ENCODE results near the gene PARD6A.

The PARD6A gene

GRCh38 chr16:67660564-67661028 lies at the start of gene PARD6A:
Gene PARD6A, plus strand, starts transcription at chr16:67660960. Its CDS starts 79 bp downstream, at chr16:67661039.
- peak; percentile 94 for DNase-seq

- DNase-seq = no peak
Observed at GRCh38 chr16:67613808-67614207, 47.0 kb upstream of the PARD6A start.

DNA sequence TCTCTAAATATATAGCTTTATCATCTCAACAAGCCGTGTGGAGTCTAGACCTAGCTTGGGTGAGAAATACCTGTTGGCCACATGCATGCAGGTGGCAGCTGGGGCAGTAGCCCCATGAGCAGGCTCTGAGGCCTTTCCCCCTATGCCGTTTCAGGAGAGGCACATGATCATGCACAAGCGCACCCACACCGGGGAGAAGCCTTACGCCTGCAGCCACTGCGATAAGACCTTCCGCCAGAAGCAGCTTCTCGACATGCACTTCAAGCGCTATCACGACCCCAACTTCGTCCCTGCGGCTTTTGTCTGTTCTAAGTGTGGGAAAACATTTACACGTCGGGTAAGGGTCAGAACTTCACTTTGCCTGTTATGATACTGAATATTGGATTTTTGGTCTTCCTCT lies 32.5 kb upstream of the PARD6A start:
- DNase-seq = no peak

DNA sequence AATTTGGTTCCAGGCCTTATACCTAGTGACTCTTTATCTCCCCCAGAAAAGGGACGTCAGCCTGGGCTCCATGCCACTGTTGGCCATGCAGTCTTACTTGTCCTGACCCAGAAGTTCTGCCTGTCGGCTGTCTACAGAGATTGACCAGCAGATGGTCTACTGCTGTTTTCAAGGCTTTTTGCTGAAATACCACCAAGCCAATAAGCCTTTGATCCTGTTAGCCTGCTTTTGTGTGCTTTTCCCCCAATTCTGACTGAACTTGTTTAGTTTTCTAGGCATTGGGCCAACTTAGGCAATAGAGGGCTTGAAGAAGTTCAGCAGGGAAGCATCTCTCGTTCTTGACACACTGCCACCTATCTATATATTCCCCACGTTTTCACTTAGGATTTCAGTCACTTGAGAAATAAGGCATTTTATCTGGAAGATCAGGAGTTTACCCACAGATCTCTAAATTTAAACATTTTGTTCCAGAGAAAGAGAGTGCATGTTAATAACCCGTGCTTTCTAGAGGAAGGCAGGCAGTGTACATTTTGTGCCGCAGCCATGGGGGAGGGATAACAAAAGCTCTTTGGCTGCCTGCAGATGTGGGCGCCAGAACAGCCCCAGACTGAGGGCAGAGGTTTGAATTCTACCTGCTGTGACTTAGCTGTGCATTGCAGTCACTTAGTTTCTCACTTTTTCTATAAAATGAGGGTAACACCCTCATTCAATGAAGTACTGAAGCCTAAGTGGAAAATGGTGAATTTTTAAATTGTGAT lies 28.2 kb upstream of the PARD6A start:
- no peak for DNase-seq

GRCh38 chr16:67636713-67637112 lies 24.0 kb upstream of the PARD6A start:
- no peak for DNase-seq

DNA sequence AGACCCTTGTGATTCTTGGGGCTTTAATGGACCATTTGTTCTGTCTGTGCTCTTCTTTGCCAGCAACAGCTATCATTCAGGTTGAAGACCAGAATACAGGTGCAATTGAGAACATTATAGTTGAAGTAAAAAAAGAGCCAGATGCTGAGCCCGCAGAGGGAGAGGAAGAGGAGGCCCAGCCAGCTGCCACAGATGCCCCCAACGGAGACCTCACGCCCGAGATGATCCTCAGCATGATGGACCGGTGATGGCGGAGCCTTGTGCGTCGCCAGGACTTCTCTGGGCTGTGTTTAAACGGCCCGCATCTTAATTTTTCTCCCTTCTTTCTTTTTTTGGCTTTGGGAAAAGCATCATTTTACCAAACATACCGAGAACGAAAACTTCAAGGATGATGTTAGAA lies 23.1 kb upstream of the PARD6A start:
- DNase-seq = no peak

GRCh38 chr16:67641779-67642708 lies 18.7 kb upstream of the PARD6A start:
- no peak for DNase-seq

DNA sequence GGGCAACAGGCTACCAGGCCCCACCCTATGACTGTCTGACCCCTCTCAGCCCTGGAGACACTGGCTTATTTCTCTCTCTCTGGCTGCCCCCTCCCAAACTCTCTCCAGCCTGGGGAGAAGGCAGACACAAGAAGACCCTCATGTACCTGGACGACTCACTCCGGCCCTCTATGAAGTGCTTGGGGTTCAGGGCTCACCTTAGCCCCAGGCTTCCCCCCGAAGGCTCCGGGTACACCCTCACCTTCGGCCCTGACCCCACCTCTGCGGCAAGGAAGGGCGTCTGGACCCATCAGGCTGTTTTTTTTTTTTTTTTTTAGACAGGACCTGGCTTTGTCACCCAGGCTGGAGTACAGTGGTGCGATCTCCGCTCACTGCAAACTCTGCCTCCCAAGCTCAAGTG lies 16.7 kb upstream of the PARD6A start:
- no peak for DNase-seq

GRCh38 chr16:67645397-67646121 lies 15.2 kb upstream of the PARD6A start:
- no peak for DNase-seq

- no peak for DNase-seq
Observed at GRCh38 chr16:67647111-67647651, 13.6 kb upstream of the PARD6A start.

DNA sequence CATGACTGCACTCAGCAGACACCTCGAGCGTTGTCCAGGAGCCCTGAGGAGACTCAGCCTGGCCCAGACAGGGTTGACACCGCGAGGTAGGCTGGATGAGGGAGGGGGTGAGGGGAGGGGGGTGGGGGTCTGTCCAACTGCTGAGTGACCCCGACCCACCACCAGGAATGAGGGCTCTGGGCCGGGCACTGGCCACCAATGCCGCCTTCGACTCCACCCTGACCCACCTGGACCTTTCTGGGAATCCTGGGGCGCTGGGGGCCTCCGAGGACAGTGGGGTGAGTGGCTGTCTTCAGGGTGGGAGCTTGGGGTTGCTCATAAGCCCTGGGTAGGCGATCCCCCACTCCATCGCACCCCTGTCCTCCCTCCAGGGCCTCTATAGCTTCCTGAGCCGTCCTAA lies 13.1 kb upstream of the PARD6A start:
- DNase-seq = no peak

DNA sequence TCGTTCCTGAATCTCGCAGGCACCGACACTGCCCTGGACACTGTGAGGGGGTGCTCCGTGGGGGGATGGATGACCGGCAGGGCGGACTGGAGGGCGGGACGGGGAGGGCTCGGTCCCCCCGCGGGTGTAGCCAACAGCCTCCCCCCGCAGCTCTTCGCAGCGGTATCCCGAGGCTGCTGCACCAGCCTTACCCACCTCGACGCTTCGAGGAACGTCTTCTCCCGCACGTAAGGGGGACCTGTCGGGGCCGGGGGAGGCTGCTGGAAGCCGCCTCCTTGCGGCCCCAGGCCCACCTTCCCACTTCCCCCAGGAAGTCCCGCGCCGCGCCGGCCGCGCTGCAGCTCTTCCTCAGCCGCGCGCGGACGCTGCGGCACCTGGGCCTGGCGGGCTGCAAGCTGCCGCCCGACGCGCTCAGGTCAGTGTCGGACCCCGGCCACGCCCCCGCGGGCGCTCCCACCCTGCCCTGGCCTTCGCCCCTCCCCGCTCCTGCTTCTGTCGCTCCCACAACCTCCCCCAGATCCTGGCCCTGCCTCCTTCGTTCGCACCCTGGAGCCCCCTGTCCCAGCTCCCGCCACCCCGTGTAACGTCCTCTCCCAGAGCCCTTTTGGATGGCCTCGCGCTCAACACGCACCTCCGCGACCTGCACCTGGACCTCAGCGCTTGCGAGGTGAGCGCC lies 12.5 kb upstream of the PARD6A start:
- no peak for DNase-seq

GRCh38 chr16:67648764-67649407 lies 11.9 kb upstream of the PARD6A start:
- DNase-seq = no peak

DNA sequence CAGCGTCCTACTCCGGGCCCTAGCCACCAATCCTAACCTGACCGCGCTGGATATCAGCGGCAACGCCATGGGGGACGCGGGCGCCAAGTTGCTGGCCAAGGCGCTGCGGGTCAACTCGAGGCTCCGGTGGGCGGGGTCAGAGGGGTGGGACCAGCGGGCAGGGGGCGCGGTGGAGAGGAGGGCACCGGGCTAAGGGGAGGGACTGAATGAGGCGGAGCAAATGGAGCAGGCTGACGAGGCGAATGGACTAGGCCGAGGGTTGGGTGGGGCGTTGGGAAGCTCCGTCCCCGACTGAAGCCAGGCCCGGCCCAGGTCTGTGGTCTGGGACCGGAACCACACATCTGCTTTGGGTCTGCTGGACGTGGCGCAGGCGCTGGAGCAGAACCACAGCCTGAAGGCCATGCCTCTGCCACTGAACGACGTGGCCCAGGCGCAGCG lies 11.2 kb upstream of the PARD6A start:
- DNase-seq = no peak

- no peak for DNase-seq
Observed at GRCh38 chr16:67650023-67650422, 10.7 kb upstream of the PARD6A start.

GRCh38 chr16:67651039-67651438 lies 9.7 kb upstream of the PARD6A start:
- DNase-seq = no peak

DNA sequence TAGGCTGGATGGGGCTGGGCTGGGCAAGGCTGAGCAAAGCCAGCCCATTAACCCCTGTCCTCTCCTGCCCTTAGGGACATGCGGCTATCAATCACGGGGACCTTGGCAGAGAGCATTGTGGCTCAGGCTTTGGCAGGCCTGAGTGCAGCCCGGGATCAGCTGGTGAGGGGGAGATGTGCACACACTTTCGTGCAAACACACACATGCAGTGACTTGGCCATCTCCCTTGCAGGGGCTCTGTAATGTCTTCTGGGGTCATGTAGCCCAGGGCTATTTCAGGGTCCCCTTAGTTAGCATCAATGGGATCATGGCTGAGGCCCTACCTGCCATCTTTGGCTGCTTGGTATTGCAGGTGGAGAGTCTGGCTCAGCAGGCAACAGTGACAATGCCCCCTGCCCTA lies 8.9 kb upstream of the PARD6A start:
- no peak for DNase-seq

DNA sequence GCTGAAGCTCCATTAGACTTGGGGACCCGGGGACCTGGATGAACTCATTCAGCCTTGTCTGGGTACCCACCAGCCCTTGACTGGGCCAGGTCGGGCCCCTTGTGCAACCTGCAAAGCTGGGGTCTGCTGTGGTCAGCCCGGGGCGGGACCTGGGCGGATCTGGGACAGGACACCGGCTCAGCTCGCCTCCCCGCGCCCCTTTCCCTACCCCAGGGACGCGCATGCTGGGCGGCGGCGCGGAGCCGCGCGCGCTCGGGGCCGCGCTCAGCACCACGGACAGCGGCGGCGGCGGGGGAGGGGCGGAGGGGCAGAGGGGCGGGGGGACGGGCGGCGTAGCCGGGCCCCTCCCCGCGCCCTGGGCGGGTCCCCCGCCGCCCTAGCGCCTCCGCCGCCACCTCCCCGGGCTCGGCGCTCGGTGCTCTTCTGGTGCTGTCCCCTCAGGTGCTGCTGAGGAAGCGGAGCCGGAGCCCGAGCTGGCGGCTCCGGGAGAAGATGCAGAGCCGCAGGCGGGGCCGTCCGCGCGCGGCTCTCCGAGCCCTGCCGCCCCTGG lies 8.1 kb upstream of the PARD6A start:
- DNase-seq = peak; percentile 26

GRCh38 chr16:67653128-67653788 lies 7.5 kb upstream of the PARD6A start:
- no peak for DNase-seq

GRCh38 chr16:67653789-67654402 lies 6.9 kb upstream of the PARD6A start:
- no peak for DNase-seq
